HG02763 (cell line): Measurements from ENCODE around the gene PKHD1.

Experiments used
- ATAC-seq: cut with Tn5 transposase; IDR thresholded peaks from one replicate; pipeline ENCODE4 v1.9.1; 2021; ENCODE audit warnings: mild to moderate bottlenecking, moderate library complexity; ENCODE audit not compliant: unreplicated experiment

Gene PKHD1

DNA sequence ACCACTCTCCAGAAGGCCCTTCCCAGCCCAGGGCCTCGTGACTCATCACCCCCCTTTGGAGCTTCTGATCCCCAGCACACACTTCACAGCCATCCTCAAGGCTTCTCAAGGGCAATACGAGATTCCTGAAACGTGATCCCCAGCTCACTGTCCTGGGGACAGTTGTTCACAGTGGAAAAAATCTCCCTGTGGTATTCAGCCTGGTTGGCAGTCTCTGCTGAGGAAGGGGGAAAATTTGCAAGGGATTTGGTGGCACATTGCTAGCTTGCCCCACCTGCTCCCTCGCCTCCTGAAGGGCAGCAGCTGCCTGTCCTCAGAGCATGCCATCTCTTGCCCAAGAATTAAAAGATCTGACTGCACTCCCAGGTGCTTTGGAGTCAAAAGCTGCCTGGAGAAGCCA lies 20.7 kb upstream of the PKHD1 start:
- ATAC-seq = no peak

GRCh38 chr6:52106994-52107393 lies 19.6 kb upstream of the PKHD1 start:
- no peak for ATAC-seq

DNA sequence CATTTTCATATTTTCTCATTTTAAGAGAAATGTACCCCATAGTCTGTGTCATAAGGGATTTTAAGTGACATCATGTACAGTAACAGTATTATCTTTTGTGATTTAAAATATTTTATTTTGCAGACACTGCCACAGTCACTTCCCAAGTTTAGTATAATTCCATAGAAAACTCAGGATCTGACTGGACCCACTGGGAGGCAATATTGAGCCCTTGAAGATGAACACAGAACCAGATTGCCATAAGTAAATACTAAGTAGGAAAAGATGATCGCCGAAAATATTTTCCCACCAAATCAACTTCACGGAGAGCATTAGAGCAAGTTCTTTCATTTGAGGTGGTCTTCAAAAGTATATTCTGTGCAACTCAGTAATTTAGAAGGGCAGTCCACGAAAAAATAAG lies 17.6 kb upstream of the PKHD1 start:
- no peak for ATAC-seq

DNA sequence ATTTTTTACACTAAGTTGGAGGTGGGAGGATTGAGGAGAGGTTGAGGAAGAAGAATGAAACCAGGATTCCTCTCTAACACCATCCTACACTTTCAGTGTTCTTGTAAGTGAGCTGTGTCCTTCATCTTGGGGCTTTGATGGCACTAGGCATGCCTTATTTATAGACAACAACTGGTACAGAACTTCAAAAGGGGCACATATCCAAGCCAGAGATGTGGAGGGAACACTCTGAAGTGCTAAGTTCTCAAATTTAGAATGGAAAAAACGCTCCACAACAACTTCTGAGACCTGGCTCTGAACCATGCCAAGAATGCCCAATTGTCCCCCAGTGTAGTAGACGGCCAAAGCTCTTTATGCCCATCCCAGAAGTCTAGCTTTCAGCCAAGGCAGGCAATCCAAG lies 16.2 kb upstream of the PKHD1 start:
- no peak for ATAC-seq

GRCh38 chr6:52102405-52102804 lies 15.0 kb upstream of the PKHD1 start:
- no peak for ATAC-seq

DNA sequence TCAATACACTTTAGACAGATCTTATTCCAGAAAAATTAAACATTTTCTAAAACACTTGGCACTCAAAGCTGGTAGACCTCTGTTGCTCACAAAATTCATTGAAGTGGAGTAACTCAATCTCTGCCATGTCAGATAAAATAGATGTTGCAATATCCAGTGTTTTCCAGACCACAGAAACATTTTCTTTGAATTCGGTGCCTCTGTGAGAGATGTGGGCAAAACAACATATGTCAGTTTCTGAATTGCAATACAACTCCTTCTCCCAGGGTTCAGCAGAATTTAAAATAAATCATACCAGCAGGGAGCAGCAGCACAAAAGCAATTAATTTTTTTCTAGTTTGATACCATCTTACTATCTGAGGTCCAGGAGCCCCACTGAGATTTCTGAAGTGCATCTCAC lies 11.3 kb upstream of the PKHD1 start:
- no peak for ATAC-seq

GRCh38 chr6:52089758-52090348 lies 2.4 kb upstream of the PKHD1 start:
- no peak for ATAC-seq

- ATAC-seq = no peak
Measured at GRCh38 chr6:52086741-52087140, 672 bp downstream of the PKHD1 start.

- ATAC-seq = no peak
Measured at GRCh38 chr6:52081237-52081636, 6.2 kb downstream of the PKHD1 start.

DNA sequence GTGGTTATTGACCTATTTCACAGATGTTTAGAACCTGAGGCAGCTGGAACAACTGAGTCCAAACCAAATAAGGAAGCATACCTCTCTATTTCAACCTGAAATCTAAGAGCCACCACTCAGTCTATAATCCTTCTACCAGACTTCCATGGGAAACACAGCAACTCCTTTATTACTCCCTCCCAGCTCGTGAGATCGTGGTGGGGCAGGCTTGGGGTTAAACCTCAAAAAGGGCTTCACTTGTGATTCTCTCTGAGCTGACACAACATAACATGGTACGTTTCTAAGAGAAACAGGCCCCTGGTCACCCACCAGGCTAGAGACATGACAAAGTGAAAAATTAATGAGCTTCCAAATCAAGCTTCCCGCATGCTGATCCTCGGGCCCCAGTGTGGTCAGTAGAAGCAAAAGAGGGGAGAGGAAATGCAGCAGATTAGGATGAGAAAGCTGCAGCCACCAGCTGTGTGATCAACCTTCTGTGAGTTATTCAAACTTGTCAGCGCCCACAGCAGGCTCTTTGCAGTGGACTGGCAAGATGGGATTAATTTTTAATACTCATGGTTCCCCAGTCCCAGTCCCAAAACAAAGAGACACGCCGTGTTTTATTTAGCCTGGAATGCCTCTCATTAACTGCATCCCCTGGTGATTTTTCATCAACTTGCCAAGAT lies 9.3 kb downstream of the PKHD1 start:
- ATAC-seq = no peak

- no peak for ATAC-seq
Measured at GRCh38 chr6:52077180-52077884, 10.1 kb downstream of the PKHD1 start.

- no peak for ATAC-seq
Measured at GRCh38 chr6:52076791-52077179, 10.6 kb downstream of the PKHD1 start.

- no peak for ATAC-seq
Measured at GRCh38 chr6:52074716-52075115, 12.7 kb downstream of the PKHD1 start.

DNA sequence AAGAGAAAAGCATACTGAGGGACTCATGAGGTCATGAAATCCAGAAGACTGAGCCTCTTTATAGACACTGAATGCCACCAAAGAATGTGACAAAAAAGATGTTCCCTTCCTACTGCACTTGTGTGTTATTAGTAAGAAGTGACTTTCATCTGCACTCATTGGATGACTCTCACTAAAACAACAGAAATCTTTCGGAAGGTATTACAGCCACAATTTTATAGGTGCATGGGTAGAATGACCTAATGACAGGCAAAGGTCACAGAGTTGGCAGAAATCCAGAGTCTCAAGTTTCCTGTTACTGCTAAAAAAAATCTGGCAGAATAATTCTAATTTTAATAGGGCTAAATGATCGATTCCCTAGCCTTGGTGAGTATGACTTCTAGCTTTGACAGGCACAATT lies 13.3 kb downstream of the PKHD1 start:
- no peak for ATAC-seq

DNA sequence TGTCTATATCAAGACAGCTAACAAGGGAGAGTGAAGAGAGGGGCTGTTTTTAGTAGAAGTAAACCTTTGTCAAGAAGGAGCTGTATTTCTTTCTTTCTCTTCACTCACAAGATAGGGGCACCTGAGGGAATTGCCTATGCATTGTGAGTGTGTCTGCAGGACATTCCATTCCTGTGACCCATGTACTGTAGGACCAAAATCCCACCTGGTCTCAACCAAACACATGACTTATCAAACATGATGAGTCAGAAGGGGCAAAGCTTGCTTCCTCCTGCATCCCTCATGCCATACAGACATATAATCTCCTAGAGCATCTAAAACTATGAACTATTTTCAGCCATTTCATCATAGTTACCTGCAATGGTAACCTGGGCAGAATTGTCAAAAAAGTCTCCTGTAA lies 21.8 kb downstream of the PKHD1 start:
- no peak for ATAC-seq

DNA sequence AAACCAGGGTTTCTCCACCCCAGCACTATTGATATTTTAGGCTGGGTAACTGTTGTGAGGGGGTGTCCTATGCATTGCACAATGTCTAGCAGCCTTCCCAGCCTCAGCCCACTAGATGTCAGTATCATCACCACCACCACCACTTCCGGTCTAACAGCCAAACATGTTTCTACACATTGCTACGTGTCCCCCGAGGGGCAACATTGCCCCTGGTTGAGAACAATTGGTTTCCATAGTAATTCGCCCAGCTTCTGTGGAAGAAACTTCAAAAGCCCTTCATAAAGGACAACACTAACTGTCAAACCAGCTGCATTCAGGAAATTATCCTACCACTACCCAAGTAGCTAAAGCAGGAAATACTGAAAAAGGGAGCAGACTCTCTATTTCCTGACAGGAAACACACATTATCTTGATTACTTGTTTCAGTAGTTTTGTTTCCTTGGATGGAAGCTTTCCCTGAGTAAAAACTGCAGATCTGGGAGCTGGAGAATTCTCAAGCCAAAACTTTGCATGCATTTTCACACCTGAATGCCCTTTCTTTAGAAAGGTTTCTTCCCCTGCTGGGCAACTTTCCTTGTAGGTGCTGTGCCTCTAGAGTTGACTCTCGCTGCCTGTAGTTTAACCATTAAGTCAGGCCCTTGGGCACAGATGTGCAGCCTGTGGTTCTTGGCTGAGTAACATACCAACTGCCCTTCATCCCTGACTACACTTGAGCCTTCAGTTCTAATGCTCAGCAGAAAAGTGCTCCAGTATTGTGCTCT lies 23.6 kb downstream of the PKHD1 start:
- ATAC-seq = peak; percentile 97

DNA sequence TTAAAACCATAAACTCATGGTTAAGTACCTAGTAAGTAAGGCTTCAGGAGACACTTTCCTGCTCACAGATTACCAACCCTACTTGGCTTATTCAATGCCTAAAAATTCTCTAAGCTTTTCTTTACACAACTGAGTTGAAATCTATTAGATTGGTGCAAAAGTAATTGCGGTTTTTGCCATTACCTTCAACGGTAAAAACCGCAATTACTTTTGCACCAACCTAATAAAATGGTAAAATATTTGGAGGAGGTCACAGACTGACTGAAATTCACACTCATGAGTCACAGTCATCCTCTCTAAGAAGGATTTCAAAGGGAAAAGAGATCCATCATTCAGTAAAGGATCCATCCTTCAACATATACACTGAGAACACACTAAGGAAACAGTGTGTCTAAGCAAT lies 25.9 kb downstream of the PKHD1 start:
- no peak for ATAC-seq

GRCh38 chr6:52059821-52060220 lies 27.6 kb downstream of the PKHD1 start:
- ATAC-seq = no peak

- ATAC-seq = no peak
Measured at GRCh38 chr6:52055451-52055850, 32.0 kb downstream of the PKHD1 start.

DNA sequence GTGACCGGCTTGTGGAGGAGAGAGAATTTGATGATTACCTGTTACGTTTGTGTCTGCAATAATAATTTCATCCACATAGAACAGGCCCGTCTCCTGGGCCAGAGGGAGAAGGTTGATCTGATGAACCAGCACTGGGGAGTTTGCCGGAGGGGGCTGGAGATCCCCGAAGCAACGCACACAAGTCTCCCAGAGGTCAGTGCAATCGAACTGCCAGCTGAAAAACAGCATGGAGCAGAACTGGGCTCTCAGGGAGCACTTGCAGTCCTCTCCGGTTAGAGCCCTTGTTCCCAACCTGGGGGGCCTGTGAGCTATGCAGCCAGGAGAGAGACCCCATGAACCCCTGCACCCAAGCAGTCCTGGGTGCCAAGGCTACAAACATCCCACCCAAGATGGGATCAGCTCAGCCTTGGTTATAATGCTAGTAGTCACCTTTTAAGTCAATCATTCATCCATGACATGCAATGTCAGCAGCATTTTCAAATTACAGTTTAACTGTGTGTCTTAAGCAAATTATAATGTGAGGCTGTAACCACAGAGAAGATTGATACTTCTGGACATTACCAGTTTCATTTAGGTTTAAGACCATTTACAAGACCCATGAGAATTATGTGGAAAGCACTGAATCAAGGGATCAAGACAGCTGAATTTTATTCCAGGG lies 34.2 kb downstream of the PKHD1 start:
- no peak for ATAC-seq

DNA sequence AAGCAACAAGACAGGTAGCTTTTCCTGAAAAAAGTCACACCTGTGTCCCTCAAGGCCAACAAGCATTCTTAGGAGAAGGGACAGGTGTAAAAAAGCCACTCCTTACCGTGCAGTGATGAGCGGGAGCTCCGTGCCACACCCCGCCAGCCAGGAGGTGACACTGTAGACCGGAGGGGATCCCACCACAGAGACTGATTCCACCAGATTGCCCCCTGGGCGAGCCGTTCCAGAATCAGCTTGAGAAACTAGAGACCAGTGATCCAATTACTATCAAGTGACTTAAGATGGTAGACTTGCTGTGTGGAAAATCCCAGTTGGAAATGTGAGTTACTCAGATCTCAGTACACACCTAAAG lies 37.4 kb downstream of the PKHD1 start:
- no peak for ATAC-seq
